ENCODE data around the gene RAB39B. TPM values are rescaled to one million over a fixed set of nuclear protein-coding genes. Genes with fewer than 3 reads are reported as not detected.
"Not testable (repeated sequence)": the region's sequence is repeated elsewhere in the genome, so short reads cannot be mapped to it uniquely, and the experiment has no call there.

Gene RAB39B, protein sequence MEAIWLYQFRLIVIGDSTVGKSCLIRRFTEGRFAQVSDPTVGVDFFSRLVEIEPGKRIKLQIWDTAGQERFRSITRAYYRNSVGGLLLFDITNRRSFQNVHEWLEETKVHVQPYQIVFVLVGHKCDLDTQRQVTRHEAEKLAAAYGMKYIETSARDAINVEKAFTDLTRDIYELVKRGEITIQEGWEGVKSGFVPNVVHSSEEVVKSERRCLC
- total RNA-seq (2014; rRNA removed; shearing (Covaris generic)) = 3.6 and 4.4 TPM in 2 replicates

GRCh38 chrX:155263854-155264628 is at the start of gene RAB39B:
TSS of gene RAB39B (minus strand) at chrX:155264491. CDS start at chrX:155264288, 203 bp downstream.
- Histone ChIP-seq H3K36me3 (replicated peaks; ENCODE audit: control insufficient read depth, insufficient read depth, low read length) (no peaks in the 10 kb centered on the region), H3K4me3 (ENCODE audit: insufficient read depth, low read depth, low read length) (peak within 1 kb of the TSS; percentile 60), H3K27me3 (ENCODE audit: control insufficient read depth, insufficient read depth, low read length) (peaks cover 2% of the 10 kb centered on the region; the same call in 1 of the 2 replicates)
- peak; percentile 68 for DNase-seq

DNA sequence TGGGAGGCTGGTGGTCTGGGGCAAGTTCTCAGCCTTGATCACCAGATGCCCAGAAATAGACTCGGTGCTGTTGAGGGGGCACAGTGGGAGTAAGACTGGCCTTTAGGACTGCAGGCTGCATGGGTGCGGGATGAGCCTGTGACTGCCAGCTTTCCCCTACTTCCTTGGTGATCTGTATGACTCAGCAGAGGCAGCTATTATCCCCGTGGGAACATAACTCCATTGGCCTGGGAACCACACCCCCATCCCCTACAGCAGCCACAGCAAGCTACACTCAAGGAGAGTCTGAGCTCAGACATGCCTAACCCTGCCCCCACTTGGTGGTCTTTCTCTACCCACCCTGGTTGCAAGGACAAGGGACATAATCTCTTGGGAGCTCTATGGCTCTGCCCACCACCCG is 49.5 kb upstream of the RAB39B start:
- Histone ChIP-seq H3K36me3 (replicated peaks; ENCODE audit: control insufficient read depth, insufficient read depth, low read length) (no peaks in the 10 kb centered on the region), H3K27me3 (ENCODE audit: control insufficient read depth, insufficient read depth, low read length) (no peaks in the 10 kb centered on the region), H3K4me3 (ENCODE audit: insufficient read depth, low read depth, low read length) (no peak overlapping the region)
- DNase-seq = no peak

GRCh38 chrX:155293771-155294170 is 29.5 kb upstream of the RAB39B start:
- no peak for DNase-seq
- H3K4me3 ChIP-seq (ENCODE audit: insufficient read depth, low read depth, low read length) = no peak overlapping the region

GRCh38 chrX:155279873-155280272 is 15.6 kb upstream of the RAB39B start:
- no peak for DNase-seq
- Histone ChIP-seq H3K4me3 (ENCODE audit: insufficient read depth, low read depth, low read length) (no peak overlapping the region), H3K27me3 (ENCODE audit: control insufficient read depth, insufficient read depth, low read length) (no peaks in the 10 kb centered on the region), H3K36me3 (replicated peaks; ENCODE audit: control insufficient read depth, insufficient read depth, low read length) (no peaks in the 10 kb centered on the region)

More at GRCh38 chrX:155293771-155294170, 29.5 kb upstream of the RAB39B start:
- Histone ChIP-seq H3K36me3 (replicated peaks; ENCODE audit: control insufficient read depth, insufficient read depth, low read length) (no peaks in the 10 kb centered on the region), H3K27me3 (ENCODE audit: control insufficient read depth, insufficient read depth, low read length) (no peaks in the 10 kb centered on the region)

DNA sequence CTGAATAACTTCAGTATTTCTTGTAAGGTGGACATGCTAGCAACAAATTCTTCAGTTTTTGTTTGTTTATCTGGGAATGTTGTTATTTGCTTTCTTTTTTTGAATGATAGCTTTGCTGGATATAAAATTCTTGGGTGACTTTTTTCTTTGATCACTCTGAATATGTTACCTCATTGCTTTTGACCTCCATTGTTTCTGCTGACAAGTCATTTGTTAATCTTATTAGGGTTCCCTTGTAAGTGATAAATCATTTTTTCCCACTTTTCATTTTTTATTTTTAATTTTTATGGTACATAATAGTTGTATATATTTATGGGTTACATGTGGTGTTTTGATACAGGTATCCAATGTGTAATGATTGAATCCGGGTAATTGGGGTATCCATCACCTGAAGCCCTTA is 6.7 kb upstream of the RAB39B start:
- no peak for DNase-seq

DNA sequence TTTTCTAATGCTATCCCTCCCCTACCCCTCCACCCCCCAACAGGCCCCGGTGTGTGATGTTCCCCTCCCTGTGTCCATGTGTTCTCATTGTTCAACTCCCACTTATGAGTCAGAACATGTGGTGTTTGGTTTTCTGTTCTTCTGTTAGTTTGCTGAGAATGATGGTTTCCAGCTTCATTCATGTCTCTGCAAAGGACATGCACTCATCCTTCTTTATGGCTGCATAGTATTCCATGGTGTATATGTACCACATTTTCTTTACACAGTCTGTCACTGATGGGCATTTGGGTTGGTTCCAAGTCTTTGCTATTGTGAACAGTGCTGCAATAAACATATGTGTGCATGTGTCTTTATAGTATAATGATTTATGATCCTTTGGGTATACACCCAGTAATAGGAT is 3.7 kb upstream of the RAB39B start:
- H3K4me3 ChIP-seq (ENCODE audit: insufficient read depth, low read depth, low read length); H3K36me3 ChIP-seq (replicated peaks; ENCODE audit: control insufficient read depth, insufficient read depth, low read length); DNase-seq; H3K27me3 ChIP-seq (ENCODE audit: control insufficient read depth, insufficient read depth, low read length): not testable (repeated sequence)

More for the DNA sequence above, 6.7 kb upstream of the RAB39B start:
- Histone ChIP-seq H3K36me3 (replicated peaks; ENCODE audit: control insufficient read depth, insufficient read depth, low read length) (no peaks in the 10 kb centered on the region), H3K4me3 (ENCODE audit: insufficient read depth, low read depth, low read length) (no peak overlapping the region), H3K27me3 (ENCODE audit: control insufficient read depth, insufficient read depth, low read length) (no peaks in the 10 kb centered on the region)

GRCh38 chrX:155266439-155266838 is 2.1 kb upstream of the RAB39B start:
- DNase-seq = no peak
- Histone ChIP-seq H3K4me3 (ENCODE audit: insufficient read depth, low read depth, low read length) (no peak overlapping the region), H3K27me3 (ENCODE audit: control insufficient read depth, insufficient read depth, low read length) (peaks cover 2% of the 10 kb centered on the region; the same call in 1 of the 2 replicates), H3K36me3 (replicated peaks; ENCODE audit: control insufficient read depth, insufficient read depth, low read length) (no peaks in the 10 kb centered on the region)

DNA sequence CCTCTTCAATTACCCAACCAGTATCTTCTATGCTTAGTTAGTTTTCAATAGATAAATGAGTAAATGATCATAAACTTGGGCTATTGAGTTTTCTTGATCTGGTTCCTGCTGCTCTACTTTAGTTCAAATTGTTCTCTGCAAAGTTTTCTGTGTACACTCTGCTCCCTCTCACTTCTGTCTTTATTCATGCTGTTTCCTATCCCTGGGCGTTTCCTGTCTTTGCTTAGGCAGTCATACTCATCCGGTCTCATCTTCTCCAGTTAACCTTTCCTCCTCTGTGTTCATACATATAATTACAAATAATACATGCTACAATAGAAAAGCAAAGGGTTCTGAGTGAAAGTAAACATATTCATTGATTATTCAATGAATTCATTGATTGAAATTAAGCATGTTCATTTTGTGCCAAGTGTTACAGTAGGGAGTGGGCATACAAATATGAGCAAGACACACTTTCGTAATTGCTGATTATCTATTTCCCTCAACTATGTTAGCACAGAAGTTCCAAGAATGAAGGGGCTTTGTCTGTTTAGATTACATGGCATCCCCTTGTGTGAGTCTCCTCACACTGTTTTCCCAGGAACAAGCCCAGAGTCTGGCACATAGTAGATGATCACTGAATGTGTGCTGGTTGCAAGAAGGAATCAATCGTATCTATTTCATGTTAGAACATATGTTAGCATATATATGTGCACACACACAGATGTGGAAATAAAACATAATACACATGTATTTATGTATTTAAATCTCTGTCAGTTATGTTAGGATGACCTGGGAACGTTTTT is 1.1 kb downstream of the RAB39B start:
- Histone ChIP-seq H3K36me3 (replicated peaks; ENCODE audit: control insufficient read depth, insufficient read depth, low read length) (no peaks in the 10 kb centered on the region), H3K27me3 (ENCODE audit: control insufficient read depth, insufficient read depth, low read length) (peaks cover 2% of the 10 kb centered on the region; the same call in 1 of the 2 replicates), H3K4me3 (ENCODE audit: insufficient read depth, low read depth, low read length) (peak overlapping the region; percentile 60; the same call in 1 of the 2 replicates)
- no peak for DNase-seq

DNA sequence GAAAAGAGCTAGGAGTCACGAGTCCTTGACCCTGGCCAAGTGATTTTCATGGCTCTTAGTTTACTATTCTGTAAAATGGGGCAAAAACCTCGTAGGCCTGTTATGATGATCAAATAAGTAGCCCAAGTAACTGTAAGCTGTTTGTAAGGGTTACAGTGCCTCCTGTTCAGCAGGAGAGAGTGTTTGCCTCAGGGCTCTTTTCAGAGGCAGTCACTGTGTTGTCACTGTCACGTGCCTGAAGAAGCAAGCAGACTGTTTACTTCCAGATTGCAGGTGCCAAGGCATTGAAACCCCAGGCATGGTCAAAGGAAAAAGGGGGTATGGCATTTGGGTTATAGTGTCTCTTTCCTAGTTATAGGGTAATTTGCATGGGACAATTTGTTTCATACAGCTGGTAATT is 4.5 kb downstream of the RAB39B start:
- Histone ChIP-seq H3K4me3 (ENCODE audit: insufficient read depth, low read depth, low read length) (no peak overlapping the region), H3K36me3 (replicated peaks; ENCODE audit: control insufficient read depth, insufficient read depth, low read length) (no peaks in the 10 kb centered on the region), H3K27me3 (ENCODE audit: control insufficient read depth, insufficient read depth, low read length) (peaks cover 2% of the 10 kb centered on the region; the same call in 1 of the 2 replicates)
- no peak for DNase-seq

- Histone ChIP-seq H3K4me3 (ENCODE audit: insufficient read depth, low read depth, low read length) (no peak overlapping the region), H3K36me3 (replicated peaks; ENCODE audit: control insufficient read depth, insufficient read depth, low read length) (no peaks in the 10 kb centered on the region), H3K27me3 (ENCODE audit: control insufficient read depth, insufficient read depth, low read length) (no peaks in the 10 kb centered on the region)
- DNase-seq = no peak
These were observed 12.9 kb downstream of the RAB39B start for GRCh38 chrX:155251391-155251790.

GRCh38 chrX:155247497-155247896 is 16.8 kb downstream of the RAB39B start:
- no peak for DNase-seq
- Histone ChIP-seq H3K4me3 (ENCODE audit: insufficient read depth, low read depth, low read length) (no peak overlapping the region), H3K27me3 (ENCODE audit: control insufficient read depth, insufficient read depth, low read length) (no peaks in the 10 kb centered on the region), H3K36me3 (replicated peaks; ENCODE audit: control insufficient read depth, insufficient read depth, low read length) (no peaks in the 10 kb centered on the region)

GRCh38 chrX:155246748-155247147 is 17.5 kb downstream of the RAB39B start:
- Histone ChIP-seq H3K27me3 (ENCODE audit: control insufficient read depth, insufficient read depth, low read length) (no peaks in the 10 kb centered on the region), H3K4me3 (ENCODE audit: insufficient read depth, low read depth, low read length) (no peak overlapping the region), H3K36me3 (replicated peaks; ENCODE audit: control insufficient read depth, insufficient read depth, low read length) (no peaks in the 10 kb centered on the region)
- DNase-seq = no peak

DNA sequence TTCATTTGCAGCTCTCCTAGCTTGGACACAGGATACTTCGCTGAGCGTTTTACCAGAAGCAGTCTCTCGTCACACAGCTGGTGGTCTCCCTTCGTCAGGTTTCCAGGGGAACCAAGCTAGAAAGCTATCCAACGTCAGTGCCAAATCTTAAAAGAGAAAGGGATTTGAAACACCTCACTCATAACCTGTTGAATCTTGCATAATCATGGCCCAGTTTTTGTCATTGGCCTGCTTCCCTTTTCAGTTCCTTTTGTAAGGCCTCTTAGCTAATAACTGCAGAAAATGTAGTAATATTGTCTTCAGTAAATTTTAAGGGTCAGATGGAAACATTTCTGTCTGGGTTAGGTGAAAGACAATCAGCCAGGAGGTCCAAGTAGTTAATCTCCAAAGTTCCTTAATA is 22.0 kb downstream of the RAB39B start:
- no peak for DNase-seq
- Histone ChIP-seq H3K27me3 (ENCODE audit: control insufficient read depth, insufficient read depth, low read length) (no peaks in the 10 kb centered on the region), H3K36me3 (replicated peaks; ENCODE audit: control insufficient read depth, insufficient read depth, low read length) (no peaks in the 10 kb centered on the region; the same call in 1 of the 2 replicates), H3K4me3 (ENCODE audit: insufficient read depth, low read depth, low read length) (no peak overlapping the region)

GRCh38 chrX:155237719-155238118 is 26.6 kb downstream of the RAB39B start:
- DNase-seq = no peak
- H3K27me3 ChIP-seq (ENCODE audit: control insufficient read depth, insufficient read depth, low read length) = no peaks in the 10 kb centered on the region
- peaks cover 2% of the 10 kb centered on the region; the same call in 1 of the 2 replicates for H3K36me3 ChIP-seq (replicated peaks; ENCODE audit: control insufficient read depth, insufficient read depth, low read length)

More at GRCh38 chrX:155237719-155238118, 26.6 kb downstream of the RAB39B start:
- H3K4me3 ChIP-seq (ENCODE audit: insufficient read depth, low read depth, low read length) = no peak overlapping the region

Data from H7 (cell line).